HG03565 (cell line): ENCODE results near the gene RABL6.
"Not testable (repeated sequence)": the region's sequence is repeated elsewhere in the genome, so short reads cannot be mapped to it uniquely, and the experiment has no call there.

Experiments used
- ATAC-seq: cut with Tn5 transposase; IDR thresholded peaks from one replicate; pipeline ENCODE4 v1.9.1; 2021; ENCODE audit warnings: mild to moderate bottlenecking, moderate library complexity; ENCODE audit not compliant: unreplicated experiment

Gene RABL6

DNA sequence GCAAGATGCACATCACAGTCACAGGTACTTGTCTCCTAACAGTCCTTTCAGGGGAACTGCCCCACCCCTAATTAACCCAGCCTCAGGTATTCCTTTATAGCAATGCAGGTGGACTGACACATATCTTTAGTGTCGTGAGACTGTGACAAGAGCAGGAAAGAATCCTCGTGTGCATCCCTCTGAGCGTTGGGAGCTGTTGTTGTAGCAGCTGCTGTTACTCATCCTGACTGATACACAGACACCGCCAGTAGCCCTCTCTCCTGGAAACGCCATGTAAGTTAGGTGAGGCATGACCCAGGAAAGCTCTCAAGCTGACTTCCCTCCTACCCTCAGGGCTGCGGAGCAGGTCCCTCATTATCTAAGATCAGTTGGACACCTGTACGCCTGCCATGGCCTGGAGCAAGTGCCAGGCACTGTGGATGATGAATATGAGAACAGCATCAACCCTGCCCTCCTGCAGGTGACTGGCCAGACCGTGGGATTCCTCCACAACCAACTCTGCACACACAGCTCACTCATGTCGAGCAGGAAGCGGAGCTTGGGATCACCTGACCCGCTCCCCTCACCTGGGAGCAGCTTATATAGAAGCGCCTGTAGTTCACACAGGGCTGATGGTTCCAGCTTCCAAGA lies 33.2 kb upstream of the RABL6 start:
- ATAC-seq: no peak

DNA sequence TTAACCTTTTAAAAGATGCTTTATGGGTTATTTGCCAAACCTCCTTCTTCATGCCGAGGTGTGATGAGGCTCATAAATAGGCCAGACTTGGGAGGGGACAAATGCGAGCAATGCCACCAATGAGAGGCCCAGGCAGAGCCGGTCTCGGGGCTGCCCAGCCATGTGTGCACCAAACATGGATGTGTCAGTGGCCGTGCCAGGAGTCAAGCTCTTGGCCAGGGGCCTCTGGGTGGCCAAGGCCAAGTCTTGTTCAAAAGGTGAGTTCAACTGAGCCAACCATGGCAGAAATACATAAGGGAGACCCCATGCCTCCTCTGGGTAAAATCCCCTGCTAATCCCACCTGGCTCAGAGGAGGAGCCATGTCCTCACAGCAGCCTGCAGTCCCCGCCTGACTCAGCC lies 32.6 kb upstream of the RABL6 start:
- no peak for ATAC-seq

DNA sequence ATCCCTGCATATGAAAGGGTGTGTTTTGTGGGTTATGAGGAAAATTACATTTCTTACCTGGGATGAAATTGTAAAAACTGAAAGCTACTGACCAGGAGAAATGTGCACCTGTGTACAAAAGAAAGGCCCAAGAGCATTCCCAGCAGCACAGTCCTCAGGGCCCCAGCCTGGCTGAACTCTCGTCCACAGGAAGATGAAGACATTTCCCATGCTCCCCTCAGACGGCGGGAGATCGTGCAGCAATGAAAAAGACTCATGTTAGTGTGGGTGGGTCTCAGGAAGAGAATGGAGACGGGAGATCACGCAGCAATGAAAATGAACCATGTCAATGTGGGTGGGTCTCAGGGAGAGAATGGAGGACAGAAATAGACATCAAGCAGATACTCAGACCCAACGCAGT lies 30.8 kb upstream of the RABL6 start:
- no peak for ATAC-seq

DNA sequence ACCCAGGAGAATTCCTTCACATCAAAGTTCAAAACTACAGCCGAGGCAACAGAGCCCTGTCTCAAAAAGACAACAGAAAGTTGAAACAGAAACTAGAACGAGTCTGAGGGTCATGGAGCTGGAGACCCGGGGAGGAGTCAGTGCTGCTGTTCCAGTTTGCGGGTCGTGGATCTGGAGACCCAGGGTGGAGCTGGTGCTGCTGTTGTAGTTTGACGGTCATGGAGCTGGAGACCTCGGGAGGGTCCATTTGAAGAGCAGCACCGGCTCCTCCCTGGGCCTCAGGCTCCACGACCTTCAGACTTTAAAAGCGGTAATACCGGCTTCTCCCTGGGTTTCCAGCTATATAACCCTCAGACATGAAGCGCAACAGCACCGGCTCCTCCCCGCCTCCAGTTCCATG lies 30.4 kb upstream of the RABL6 start:
- ATAC-seq: no peak

DNA sequence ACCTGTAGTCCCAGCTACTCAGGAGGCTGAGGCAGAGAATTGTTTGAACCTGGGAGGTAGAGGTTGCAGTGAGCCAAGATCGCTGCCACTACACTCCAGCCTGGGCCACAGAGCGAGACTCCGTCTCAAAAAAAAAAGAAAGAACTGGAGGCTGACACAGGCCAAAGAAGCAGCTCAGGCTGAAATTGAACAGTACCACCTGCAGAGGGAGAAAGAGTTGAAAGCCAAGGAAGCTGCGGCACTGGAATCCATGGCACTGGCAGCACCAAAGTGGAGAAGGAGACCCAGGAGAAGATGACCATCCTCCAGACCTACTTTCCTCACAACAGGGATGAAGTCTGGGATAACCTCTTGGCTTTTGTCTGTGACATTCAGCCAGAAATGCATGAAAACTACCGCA lies 27.9 kb upstream of the RABL6 start:
- ATAC-seq: no peak

DNA sequence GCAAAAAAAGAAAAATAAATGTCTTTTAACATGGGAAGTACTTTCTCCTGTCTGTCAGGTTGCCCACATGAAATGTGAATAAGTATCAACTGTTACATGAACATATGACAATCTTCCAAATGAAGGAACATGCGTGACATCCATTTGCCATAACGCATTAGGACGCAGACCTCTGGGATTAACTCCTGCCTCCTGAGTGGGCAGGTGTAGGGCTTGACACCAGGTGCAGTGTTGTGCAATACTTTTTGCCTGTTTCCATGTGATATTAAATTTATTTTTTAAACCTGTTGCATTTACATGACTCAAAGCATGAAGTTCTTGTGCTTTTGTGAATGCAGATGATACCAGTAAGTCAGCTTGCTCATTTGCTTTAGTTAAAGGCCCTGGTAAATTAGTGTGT lies 25.3 kb upstream of the RABL6 start:
- no peak for ATAC-seq

DNA sequence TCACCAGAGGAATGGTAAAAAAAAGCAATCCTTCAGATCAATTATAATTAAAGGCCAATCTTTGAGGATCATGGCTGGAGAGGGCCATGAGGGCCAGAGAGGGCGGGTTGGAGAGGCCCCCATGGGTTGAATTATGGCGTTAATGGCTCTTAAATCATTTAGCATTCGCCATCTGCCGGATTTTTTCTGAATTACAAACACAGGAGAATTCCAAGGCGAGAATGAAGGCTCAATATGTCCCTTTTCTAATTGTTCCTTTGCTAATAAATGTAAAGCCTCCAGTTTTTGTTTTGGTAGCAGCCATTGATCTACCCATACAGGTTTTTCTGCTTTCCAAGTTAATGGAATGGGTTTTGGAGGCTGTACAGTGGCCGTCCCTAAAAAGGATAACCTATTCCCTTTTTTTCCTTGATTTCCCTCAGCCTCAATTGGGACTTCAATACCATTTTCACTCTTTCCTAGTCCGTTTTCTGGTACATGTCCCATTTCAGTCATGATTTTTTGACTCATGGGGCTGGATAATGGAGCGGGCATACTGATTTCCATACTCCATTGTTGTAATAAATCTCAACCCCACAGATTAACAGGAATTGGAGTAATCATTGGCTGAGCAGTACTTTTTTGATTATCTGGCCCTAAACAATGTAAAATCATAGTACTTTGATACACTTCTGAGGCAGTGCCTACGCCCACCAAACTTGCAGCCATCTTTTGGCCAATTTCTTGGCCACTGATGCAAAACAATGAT lies 23.3 kb upstream of the RABL6 start:
- peak; percentile 17 for ATAC-seq

DNA sequence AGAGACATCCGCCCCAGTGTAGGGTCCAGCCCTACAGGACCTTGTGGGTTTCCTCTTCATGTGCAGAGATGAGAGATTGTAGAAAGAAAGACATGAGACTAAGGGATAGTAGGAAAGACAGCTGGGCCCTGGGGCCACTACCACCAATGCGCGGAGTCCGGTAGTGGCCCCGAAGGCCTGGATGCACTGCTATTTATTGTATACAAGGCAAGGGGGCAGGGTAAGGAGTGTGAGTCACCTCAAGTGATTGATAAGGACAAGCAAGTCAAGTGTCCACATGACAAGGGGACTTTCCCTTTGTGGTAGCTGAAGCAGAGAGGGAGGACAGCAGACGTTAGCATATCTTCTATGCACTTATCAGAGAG lies 22.8 kb upstream of the RABL6 start:
- ATAC-seq: peak; percentile 53

DNA sequence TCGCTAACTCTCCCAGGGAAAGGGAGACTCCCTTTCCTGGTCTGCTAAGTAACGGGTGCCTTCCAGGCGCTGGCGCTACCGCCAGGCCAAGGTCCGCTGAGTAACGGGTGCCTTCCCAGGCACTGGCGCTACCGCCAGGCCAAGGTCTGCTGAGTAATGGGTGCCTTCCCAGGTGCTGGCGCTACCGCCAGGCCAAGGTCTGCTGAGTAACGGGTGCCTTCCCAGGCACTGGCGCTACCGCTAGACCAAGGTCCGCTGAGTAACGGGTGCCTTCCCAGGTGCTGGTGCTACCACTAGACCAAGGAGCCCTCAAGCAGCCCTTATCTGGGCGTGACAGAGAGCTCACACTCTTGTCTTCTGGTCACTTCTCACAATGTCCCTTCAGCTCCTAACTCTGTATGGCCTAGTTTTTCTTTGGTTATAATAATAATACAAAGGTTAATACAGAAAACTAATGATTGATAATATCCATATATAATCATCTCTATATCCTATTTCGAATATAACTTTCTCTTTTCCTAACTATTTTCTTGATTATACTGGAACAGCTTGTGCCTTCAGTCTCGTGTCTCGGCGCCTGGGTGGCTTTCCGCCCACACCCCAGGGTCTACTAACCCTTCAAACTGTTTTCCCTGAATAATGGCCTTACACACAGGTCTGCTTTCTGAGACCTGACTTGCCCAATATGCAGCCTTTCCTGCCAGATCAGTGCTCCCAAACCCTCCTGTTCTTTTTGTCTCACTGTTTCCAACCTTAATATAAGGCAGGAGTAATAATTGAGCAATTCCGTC lies 22.0 kb upstream of the RABL6 start:
- not testable (repeated sequence) for ATAC-seq

DNA sequence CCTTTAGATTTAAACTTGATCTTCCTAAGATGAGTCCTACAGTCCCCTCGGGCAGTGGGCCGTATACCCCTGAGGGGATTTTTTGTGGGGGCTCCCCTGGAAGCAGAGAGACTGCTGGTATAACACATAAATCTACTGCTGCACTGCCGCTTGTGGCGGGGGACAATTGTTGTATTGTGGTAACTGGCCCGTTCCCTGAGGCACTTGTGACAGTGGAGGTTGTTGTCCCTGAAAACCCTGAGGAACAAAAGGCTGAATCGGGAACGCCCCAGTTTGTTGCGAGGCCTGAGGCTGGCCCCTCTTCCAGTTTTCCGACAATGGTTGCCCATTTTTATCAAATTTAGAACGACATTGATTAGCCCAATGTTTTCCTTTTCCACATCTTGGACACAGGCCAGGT lies 21.3 kb upstream of the RABL6 start:
- ATAC-seq: no peak

DNA sequence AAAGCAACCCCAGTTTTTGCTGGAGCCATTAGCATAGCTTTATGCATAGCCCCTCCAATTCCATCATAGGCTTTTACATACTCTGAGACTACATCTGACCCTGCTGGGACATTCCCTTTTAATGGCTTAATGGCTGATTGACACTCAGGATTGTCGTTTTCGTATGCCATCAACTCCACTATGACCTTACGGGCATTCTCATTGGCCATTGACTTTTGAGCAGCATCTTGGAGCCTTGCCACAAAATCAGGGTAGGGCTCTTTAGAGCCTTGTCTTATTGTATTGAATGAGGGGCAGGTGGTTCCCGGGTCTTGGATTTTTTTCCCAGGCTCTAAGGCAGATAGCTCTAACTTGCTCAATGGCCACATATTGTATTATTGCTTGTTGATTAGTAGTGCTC lies 20.8 kb upstream of the RABL6 start:
- ATAC-seq: not testable (repeated sequence)

DNA sequence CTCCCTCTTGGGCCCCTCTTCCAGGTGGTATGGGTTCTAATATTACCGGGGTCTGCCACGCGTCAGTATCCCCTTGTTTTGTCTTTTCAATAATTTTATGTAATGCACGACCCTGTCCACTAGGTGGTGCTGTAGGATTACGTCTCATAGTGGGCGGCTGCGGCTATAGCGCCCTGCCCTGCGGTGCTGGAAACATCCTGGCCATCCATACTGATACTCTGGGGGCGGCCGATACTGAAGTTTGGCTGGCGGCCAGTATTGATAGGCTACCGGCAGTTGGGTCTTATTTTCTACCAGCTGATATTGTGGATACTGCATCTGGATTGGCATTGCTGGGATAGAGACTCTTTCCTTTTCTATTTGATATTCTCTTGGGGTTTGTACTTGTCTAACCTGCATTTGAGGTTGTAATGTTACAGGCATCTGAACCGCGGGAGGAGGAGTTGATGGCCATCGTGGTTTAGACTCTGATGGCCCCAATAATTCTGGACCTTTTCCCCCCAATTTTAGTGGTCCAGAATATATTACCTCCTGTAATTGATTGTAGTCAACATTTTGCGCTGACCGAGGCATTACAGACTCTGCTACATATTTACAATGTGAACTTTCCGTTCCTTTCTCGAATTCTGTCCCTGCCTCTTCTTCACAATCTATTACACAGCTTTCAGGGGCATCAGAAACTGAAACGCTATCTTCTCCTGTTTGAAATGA lies 19.9 kb upstream of the RABL6 start:
- ATAC-seq: no peak

DNA sequence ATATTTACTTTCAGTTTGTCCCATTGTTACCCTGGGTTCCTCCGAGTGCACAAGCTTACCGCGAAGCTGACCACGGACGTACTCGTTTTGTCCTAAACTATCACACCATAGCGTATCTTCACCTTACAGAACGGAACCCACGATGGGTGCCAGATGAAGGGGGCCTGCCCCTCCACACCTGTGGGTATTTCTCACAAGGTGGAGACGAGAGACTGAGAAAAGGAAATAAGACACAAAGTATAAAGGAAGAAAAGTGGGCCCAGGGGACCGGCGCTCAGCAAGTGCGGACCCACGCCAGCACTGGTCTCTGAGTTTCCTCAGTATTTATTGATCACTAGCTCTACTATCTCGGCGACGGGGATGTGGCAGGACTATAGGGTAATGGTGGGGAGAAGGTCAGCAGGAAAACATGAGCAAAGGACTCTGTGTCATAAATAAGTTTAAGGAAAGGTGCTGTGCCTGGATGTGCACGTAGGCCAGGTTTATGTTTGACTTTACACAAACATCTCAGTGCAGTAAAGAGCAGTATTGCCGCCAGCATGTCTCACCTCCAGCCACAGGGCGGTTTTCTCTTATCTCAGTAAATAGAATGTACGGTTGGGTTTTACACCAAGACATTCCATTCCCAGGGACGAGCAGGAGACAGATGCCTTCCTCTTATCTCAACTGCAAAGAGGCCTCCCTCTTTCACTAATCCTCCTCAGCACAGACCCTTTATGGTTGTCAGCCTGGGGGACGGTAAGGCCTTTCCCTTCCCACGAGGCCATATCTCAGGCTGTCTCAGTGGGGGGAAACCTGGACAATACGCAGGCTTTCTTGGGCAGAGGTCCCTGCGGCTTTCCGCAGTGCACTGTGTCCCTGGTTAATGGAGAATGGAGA lies 18.9 kb upstream of the RABL6 start:
- not testable (repeated sequence) for ATAC-seq

DNA sequence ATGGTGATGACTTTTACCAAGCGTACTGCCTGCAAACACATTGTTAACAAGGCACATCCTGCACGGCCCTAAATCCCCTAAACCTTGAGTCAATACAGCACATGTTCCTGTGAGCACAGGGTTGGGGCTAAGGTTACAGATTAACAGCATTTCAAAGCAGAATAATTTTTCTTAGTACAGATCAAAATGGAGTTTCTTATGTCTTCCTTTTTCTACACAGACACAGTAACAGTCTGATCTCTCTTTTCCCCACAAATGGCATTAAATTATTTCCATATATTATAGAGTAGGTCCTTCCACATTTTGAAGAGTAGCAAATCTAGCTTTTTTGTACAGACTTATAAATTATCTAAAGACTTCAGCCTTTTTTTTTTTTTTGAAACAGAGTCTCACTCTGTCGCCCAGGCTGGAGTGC lies 18.2 kb upstream of the RABL6 start:
- no peak for ATAC-seq

DNA sequence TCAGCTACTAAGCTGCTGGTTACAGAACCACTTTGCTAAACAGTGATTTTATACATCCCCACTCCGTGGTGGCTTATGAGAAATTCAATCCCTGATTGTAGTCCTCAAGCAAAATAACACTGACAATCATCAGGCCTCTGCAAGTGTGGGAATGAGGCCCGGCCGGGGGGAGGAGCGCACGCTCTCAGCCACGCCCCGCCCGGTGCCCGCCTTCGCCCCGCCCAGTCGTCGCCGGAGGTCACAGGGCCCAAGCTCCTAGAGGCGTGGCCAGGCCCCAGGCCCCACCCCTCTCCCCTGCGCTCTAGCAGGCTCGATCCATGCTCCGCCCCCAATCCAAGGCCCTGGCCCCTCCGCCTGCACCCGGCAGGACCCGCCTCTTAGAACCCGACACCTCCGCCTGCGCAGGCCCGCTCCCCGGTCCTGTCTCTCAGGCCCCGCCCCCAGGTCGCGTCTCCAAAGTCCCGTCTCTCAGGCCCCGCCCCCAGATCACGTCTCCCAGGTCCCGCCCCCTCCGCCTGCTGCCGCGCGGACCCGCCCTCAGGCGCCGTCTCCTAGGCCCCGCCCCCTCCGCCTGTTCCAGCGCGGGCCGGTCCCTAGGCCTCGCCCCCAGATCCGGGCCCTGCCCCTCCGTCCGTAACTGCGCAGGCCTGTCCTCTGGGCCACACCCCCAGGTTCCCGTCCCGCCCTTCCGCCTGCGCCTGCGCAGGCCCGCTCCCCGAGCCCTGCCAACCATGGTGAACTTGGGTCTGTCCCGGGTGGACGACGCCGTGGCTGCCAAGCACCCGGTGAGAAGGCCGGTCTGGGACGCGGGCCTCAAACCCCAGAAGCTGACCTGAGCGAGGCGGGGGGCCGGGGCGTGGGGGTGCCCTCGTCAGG lies 16.9 kb upstream of the RABL6 start, which contains the start of gene TMEM141:
TMEM141 (plus strand) TSS at position 705 of the 876 bp plus-strand sequence; CDS start at position 732, 27 bp downstream.
- ATAC-seq: peak; percentile 71

DNA sequence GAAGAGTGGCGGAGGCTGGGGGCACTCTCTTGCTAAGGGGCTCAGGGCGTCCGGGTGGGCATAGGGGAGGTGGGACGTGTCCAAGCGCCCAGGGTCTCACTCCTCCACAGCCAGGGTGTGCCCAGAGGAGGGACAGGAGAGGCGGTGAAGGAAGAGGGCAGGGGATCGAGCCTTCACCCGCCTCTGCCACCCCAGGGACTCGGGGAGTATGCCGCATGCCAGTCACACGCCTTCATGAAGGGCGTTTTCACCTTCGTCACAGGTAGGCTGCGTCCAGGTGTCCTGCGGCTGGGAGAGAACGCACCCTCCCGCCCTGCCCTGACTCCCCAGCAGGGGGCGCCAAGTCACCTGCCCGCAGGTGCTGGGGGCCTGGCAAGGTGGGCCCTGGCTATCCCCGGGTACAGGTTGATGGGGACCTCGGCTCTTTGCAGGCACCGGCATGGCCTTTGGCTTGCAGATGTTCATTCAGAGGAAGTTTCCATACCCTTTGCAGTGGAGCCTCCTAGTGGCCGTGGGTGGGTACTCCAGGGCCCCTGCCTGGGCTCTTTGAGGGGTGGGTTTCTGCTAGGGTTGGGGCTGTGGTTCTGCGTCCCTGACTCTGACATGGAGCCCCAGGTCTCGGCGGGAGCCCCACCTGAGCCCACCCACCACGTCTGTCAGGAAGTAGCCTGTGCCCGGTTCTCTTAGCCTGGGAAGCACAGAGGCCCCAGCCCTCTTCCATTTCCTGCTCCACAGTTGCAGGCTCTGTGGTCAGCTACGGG lies 16.1 kb upstream of the RABL6 start:
- no peak for ATAC-seq

DNA sequence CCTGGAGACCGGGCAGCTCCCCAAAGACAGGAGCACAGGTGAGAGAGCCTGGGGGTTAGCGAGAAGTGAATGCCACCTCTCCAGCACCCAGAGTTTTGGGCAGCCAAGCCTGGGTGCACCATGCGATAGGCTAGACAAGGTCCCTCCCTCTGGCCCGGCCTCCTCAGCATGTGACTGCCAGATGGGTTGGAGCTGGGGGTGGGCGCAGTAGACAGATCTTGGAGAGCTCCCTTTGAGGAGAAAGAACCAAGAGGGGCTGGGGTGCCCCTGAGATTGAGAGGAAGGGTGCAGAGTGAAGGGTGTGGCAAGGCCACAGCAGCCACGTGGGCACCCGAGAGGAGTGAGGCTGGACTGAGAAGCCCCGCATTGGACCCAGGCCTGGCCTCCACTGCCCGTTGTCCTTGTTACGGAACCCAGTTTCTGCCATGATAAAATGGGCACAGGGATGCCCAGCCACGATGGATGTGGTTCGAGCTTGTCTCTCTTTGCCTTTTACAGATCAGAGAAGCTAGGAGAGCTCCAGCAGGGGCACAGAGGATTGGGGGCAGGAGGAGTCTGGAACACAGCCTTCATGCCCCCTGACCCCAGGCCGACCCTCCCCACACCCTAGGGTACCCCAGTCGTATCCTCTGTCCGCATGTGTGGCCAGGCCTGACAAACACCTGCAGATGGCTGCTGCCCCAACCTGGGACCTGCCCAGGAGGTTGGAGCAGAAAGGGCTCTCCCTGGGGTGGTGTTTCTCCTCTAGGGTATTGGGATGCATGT lies 15.2 kb upstream of the RABL6 start:
- no peak for ATAC-seq
